PFSK-1 (cell line): ENCODE results near the gene SUCLG2.

Experiments used
- FOXP2 ChIP-seq: optimal IDR thresholded peaks from 2 replicates; pipeline ENCODE3; 2011; ENCODE audit warnings: borderline replicate concordance, control low read depth, inconsistent platforms; ENCODE audit not compliant: insufficient read depth; ENCODE audit errors: extremely low read length, extremely low read depth
- POLR2AphosphoS5 ChIP-seq: IDR thresholded peaks from 2 replicates; pipeline ENCODE4 v1.6.1; 2012; ENCODE audit warnings: low read depth, mild to moderate bottlenecking, control low read depth, low read length, moderate library complexity
- REST ChIP-seq, 2 experiments: IDR thresholded peaks; 2 replicates each; pipeline versions ENCODE4 v1.6.1 to v1.8.0; 2011 to 2012; ENCODE audit warnings: low read depth in 2 of 2, low read length in 2 of 2, control low read depth in 1 of 2, inconsistent platforms in 1 of 2, mild to moderate bottlenecking in 1 of 2, moderate library complexity in 1 of 2; ENCODE audit not compliant: insufficient read depth in 1 of 2
- SIN3A ChIP-seq: IDR thresholded peaks from 2 replicates; pipeline ENCODE4 v1.6.1; 2012; ENCODE audit warnings: mild to moderate bottlenecking, low read length, moderate library complexity, borderline replicate concordance; ENCODE audit not compliant: insufficient read depth
- TAF1 ChIP-seq: IDR thresholded peaks from 2 replicates; pipeline ENCODE4 v1.6.1; 2012; ENCODE audit warnings: low read length, control low read depth, borderline replicate concordance; ENCODE audit not compliant: insufficient read depth

Gene SUCLG2

DNA sequence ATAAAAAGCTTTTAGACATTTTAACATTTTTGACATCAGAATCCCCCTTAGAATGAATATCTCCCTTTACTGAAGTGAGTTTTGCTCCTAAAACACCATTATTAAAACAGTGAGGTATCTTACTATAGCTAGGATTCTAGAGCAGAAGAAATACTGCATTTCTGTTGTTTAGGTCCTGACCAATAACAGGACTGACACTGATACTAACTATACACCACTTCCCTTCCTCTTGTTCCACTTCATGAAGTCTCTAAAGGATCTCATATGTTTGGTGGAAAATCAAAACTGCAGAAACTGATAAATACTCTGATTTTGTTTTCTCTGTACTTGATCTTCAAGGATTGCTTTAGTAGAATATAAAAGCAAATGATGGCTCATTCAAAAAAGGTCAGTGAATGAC lies 230.7 kb downstream of the SUCLG2 start:
- TF ChIP-seq FOXP2, result no peak
- no peak for TF ChIP-seq TAF1

- TF ChIP-seq SIN3A (no peak), TAF1 (no peak), POLR2AphosphoS5 (no peak), FOXP2 (no peak), REST (IDR thresholded peaks at IDR 0.05; ENCODE audit: insufficient read depth in 1 of 2, low read depth in 2 of 2, low read length in 2 of 2) (no peak)
Observed at GRCh38 chr3:67421912-67422311, 232.5 kb downstream of the SUCLG2 start.

DNA sequence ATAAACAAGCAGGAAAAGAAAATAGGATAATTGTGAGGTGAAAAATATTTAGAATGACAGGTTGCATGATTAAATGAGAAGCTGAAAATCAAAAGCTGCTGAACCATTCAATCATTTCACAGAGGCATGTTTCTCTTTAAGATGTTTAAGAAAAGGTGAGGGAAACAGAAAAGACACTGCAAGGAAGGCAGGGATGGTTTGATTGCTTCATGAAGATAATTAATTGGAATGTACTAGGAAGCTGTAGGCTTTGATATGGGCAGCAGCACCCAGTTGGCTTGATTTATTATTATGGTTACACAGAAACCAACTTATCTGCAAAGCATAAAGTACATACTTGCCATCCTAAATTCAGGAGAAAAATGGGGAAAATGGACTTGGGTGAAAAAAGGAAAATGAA lies 234.6 kb downstream of the SUCLG2 start:
- TF ChIP-seq REST (IDR thresholded peaks at IDR 0.05; ENCODE audit: insufficient read depth in 1 of 2, low read depth in 2 of 2, low read length in 2 of 2) (no peak), TAF1 (no peak), SIN3A (no peak), POLR2AphosphoS5 (no peak), FOXP2 (no peak)

GRCh38 chr3:67419218-67419529 lies 235.2 kb downstream of the SUCLG2 start:
- TF ChIP-seq POLR2AphosphoS5, result no peak
- TF ChIP-seq FOXP2, result no peak
- TF ChIP-seq TAF1, result no peak
- TF ChIP-seq SIN3A, result no peak
- no peak for TF ChIP-seq REST (IDR thresholded peaks at IDR 0.05; ENCODE audit: insufficient read depth in 1 of 2, low read depth in 2 of 2, low read length in 2 of 2)

DNA sequence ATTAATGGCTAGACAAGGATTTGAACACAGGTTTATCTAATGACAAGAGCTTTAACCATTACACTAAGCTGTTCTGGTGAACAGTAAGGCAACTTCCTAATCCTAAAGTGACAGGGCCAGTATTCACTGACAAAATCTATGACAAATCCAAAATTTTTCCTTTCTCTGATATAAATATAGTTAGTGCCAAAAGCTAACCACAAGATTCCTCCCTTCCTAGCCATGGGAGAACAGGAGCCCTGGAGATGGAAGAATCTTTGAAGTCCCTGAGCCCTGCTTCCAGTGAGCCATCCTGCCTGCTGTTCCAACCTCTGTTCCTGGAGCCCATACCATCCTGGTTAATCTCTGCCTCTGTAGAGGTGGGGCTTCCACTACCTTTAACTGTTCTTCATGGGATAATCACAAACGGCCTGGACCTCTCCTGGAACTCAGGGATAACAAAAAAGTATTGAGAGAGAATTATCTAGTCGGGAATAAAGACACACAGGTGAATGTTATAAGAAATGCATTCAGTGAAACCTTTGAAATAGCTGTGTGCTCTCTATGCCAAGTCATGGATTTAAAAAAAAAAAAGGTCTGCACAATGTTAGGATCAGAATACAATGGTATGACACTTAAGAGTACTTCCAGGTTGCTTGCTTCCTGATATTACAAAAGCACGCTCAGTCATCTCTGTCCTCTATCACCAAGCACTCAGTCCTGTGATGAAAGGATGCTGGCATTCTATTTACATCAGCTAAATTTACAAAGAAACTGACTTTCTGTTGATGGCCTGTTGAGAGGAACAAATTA lies 235.8 kb downstream of the SUCLG2 start:
- no peak for TF ChIP-seq POLR2AphosphoS5
- TF ChIP-seq FOXP2, result no peak
- TF ChIP-seq SIN3A, result no peak
- no peak for TF ChIP-seq TAF1
- no peak for TF ChIP-seq REST (IDR thresholded peaks at IDR 0.05; ENCODE audit: insufficient read depth in 1 of 2, low read depth in 2 of 2, low read length in 2 of 2)
